Measurements from ENCODE around the gene QSER1.

DNA sequence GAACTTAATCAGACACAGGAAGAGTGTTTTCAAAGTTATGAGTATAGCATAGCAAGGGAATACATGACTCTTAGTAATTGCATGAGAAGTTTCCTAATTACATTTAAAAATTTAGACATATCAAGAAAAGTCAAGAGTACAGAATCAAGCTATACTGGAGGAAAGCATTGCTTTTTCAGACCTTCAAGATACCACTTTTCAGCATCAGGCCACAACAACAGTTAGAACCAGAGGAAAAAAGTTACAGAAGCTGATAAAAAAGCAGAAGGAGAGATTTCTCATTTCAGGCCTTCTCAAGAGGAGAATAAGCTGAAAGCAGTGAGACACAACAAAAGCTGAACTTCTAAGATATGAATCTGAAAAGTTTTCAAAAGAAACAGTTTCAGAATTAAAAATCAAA, 28.1 kb upstream of the QSER1 start:
- TF ChIP-seq POLR2A (IDR thresholded peaks at IDR 0.05), result no peak
- TF ChIP-seq, protein P1, sequence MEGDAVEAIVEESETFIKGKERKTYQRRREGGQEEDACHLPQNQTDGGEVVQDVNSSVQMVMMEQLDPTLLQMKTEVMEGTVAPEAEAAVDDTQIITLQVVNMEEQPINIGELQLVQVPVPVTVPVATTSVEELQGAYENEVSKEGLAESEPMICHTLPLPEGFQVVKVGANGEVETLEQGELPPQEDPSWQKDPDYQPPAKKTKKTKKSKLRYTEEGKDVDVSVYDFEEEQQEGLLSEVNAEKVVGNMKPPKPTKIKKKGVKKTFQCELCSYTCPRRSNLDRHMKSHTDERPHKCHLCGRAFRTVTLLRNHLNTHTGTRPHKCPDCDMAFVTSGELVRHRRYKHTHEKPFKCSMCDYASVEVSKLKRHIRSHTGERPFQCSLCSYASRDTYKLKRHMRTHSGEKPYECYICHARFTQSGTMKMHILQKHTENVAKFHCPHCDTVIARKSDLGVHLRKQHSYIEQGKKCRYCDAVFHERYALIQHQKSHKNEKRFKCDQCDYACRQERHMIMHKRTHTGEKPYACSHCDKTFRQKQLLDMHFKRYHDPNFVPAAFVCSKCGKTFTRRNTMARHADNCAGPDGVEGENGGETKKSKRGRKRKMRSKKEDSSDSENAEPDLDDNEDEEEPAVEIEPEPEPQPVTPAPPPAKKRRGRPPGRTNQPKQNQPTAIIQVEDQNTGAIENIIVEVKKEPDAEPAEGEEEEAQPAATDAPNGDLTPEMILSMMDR (IDR thresholded peaks at IDR 0.05), result no peak
- no peak for TF ChIP-seq EP300 (IDR thresholded peaks at IDR 0.05)
- no peak for TF ChIP-seq POLR2AphosphoS5 (IDR thresholded peaks at IDR 0.05)

Measured in gastroesophageal sphincter (tissue), 3 donors.